Measurements from ENCODE around the gene RIC3. TPM values are rescaled to one million over a fixed set of nuclear protein-coding genes. Genes with fewer than 3 reads are reported as not detected.

RIC3 gene
- total and polyA plus RNA-seq, 2 of the 8 experiments (the other 6 are each of a cell fraction or from before 2014, with no cell fraction given): 6.4 to 15.5 TPM

DNA sequence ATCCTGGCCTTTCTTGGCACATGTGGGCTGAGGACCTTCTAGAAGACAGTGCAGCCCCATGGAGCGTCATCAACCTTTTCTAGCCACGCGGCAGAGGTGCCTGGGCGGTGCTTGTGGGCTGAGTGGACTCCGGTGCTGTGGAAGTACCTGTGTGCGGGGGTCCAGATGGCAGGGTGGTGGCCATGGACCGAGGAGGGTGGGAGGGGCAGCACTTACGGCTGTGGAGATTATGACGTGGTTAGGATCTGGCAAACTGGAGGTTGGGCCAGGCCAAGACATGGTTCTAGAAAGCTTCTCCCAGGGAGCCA lies 85.8 kb downstream of the RIC3 start (continued):
- TF ChIP-seq, protein P1, sequence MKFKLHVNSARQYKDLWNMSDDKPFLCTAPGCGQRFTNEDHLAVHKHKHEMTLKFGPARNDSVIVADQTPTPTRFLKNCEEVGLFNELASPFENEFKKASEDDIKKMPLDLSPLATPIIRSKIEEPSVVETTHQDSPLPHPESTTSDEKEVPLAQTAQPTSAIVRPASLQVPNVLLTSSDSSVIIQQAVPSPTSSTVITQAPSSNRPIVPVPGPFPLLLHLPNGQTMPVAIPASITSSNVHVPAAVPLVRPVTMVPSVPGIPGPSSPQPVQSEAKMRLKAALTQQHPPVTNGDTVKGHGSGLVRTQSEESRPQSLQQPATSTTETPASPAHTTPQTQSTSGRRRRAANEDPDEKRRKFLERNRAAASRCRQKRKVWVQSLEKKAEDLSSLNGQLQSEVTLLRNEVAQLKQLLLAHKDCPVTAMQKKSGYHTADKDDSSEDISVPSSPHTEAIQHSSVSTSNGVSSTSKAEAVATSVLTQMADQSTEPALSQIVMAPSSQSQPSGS (IDR thresholded peaks at IDR 0.05; ENCODE audit: low read length): no peak
- TF ChIP-seq JUN (IDR thresholded peaks at IDR 0.05; ENCODE audit: low read depth, low read length): no peak
- no peak for TF ChIP-seq EGR1 (IDR thresholded peaks at IDR 0.05; ENCODE audit: borderline replicate concordance, low read depth, low read length)
- TF ChIP-seq CHD2 (IDR thresholded peaks at IDR 0.05; ENCODE audit: low read length): no peak
- no peak for TF ChIP-seq ZNF274 (IDR thresholded peaks at IDR 0.05; ENCODE audit: borderline replicate concordance, extremely low read depth, low read length)
- no peak for TF ChIP-seq RBBP5 (IDR thresholded peaks at IDR 0.05; ENCODE audit: borderline replicate concordance, low read depth, low read length)
